ENCODE measurements around the gene CREBBP.

CREBBP gene

DNA sequence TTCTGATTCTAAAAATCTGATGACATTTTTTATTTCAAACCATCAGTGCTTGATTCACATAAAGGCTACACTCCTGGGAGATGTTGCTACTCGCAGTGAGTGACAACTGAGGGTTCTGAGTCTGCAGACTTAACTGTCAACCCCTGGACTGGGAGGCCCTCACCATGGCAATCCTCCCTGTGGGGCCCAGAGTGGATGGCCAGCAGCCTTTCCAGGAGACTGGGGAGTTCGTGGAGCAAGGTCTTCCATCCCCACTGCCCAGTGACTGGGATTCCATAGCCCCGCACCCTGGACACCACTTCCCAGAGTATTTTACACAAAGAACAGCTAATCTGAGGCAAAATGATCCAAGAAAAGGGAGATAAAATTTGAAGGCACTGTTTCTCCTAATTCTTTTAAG lies 59.3 kb downstream of the CREBBP start:
- no peak for DNase-seq

DNA sequence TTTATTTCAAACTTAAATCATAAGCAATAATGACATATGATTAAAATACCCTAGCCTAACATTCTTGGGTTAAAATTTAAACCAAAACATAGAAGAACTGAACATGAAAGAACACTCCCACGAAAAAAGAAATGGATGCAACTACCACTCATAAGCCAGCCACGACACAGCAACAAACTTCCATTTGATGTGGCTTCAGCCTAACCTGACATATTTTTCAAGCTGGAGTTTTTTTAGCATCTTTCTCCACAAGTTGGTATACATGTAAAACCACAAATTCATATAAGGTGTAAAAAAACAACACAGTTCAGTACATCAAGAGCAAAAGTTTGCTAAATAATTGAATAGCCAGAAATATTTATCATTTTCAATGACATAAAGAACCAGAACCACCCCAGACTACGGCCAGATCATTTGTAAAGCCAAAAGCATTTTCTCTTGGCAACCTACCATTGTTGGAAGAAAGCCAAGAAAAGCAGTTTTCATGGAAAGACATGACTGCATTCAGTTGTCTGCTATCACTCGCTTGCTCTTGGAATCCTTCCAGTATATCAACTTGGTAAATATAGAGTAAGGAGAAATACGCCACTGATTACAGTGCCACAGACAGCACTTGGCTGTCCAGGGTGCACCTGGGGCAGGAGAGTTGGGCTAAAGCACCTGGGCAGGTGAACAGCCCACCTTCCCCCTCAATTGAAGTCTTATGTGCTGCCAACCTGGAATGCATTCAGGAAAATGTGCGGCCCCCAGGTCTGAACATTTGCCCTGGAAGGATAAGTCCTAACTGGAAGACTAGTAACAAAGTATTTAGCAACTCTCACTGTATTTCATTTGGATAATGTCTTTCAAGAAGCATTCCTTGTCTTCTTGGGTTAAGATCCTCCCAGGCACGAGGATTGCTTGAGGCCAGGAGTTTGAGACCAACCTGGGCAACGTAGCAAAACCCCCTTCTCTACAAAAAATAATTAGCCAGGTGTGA lies 60.5 kb downstream of the CREBBP start:
- peak; percentile 33 for DNase-seq

DNA sequence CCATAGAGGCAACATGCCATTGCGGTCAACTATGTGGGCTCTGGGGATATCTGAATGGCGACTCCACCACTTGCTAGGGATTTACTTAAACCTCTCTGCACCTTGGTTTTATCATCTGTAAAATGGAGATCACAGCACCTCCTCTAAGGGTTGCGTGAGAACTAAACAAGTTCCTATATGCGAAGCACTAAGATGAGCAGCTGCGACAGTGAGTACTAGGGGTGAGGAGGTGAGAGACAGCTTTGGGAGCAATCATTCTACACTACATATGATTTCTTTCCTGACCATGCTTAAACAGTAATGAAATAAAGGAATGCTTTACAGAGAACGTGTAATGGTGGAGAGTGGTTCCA lies 61.4 kb downstream of the CREBBP start:
- no peak for DNase-seq

DNA sequence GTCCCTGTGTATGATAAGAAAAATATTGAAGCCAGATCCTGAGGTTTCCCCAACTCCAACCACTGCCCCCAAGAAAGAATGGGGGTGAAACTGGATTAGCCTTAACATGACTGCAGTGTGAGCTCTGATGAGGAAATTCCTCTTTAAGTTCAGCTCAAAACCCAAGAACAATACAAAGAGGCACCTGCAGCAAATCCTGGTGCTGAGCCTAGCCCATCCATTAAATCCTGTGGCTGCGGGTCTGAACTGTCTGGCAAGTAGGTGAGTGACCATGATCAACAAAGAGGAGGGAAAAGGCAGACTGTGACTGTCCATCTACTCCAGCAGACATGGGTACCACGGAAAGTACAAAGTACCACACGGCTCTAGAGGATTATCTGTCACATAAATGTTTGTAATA lies 64.2 kb downstream of the CREBBP start:
- no peak for DNase-seq

DNA sequence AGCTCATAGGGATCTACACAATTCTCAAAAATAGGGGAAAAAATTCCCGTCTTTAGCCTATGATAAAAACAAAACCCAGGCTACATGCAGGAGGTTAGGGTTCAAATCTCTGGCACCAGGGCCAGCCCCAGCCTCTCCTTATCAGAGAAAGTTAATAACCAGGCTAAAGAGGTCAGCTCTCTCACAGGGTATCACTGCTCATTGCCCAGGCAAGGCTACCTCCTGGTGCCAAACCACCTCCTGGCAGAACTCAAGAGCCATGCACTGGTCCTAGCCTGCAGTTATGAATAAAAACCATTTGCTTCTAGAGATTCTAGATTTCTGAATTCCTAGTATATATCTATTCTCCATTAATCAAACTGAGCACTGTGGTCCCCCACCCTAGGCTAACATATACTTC lies 65.8 kb downstream of the CREBBP start:
- no peak for DNase-seq

DNA sequence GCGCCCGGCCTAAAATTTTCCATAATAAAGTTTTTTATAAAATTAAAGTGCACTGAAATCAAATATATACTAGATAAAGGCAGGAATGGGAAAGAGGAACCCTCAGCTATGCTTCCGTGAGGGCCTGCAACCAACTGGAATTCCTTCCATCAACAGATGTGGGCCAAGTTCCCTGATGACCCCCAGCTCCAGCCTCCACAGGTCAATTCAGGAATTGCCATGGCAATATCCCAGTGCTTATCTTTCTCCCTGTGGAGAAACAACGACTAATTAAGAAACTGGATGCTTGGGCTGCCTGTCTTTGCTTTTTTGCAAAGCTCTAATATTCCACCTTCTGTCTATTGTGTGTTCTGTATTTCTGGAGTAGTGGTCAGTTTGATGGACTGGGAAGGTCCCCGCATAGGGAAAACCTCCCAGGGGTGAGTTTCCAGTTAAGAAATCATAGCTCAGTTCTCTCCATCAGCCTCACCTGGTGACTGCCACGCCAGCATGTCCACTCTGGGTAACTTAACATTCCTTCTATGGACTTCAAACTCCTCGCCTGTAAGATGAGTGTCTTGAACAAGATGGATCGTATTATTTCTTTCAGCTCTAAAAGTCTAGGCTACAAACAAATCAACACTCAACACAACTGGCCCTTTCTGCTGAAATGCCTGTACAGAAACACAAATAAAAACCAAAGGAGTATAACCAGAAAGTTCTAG lies 67.9 kb downstream of the CREBBP start:
- no peak for DNase-seq

DNA sequence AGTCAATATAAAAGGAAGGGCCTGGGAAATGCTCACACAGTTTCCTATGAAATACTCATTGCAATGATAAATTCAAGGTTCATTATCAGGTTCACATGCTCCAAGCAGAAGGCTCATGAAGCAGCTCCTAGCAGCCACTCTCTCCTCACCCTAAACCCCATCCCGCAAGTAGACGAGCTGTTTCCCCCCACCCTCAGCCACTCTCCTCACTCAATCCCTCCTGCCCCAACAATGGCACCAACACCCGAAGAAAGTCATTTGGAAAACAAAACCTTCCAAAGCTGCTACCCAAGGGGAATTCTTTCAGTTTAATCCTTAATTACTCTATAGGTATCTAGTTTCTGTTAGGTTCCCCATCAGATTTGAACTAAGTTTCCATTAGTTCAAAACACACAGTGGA lies 69.7 kb downstream of the CREBBP start:
- no peak for DNase-seq

DNA sequence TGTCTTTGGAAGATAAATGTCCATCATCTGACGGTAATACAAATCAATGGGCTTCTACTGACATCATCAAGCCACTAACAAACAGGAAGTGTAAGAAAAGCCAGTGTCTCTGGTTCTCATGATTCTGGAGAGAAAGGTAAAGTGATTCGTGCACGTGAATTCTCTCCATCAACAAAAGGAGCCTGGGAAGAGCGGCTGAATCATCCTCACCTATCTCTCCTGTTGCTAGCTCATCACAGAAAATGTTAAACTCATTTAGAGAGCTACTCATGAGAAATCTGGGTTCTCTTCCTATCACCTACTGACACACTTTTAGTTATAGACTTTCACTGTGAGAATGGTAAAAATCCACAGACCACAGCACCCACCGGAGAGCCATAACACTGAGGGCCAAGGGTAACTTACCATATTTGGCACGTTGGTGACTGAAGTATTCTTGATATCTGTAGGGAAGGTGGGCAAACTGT lies 70.3 kb downstream of the CREBBP start:
- no peak for DNase-seq

DNA sequence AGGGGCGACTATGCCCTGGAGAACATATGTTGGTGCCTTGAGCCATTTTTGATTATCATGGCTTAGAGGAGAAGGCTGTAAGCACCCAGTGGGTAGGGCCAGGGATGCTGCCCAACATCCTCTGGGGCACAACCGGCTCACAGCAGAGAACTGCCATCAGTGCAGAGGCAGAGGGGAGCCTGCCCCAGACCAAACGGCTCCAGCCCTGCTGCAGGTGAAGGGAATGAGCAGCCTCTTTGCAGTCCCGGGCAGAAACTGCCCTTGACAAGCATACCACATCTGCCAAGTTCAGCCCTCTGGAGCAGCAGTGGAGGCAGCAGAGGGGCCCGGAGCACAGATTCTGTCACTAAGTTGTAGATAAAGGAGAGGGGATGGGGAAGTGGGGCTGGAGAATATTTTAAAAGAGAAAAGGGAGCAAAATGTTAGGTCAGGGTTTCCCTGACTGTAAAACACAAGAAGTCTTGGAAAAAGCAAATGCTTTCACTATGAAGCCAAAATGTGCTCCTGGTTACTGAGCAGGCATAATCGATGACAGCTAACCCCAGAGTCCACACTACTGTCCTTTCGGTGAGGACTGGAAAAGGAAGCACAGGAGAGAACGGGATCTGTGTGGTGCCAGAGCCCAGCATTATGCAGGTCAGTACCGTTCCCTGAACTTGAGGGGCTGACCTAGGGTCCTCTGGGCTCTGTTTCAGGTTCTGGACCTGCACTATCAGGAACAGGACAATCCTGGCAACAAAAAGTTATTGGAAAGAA lies 72.0 kb downstream of the CREBBP start:
- no peak for DNase-seq

DNA sequence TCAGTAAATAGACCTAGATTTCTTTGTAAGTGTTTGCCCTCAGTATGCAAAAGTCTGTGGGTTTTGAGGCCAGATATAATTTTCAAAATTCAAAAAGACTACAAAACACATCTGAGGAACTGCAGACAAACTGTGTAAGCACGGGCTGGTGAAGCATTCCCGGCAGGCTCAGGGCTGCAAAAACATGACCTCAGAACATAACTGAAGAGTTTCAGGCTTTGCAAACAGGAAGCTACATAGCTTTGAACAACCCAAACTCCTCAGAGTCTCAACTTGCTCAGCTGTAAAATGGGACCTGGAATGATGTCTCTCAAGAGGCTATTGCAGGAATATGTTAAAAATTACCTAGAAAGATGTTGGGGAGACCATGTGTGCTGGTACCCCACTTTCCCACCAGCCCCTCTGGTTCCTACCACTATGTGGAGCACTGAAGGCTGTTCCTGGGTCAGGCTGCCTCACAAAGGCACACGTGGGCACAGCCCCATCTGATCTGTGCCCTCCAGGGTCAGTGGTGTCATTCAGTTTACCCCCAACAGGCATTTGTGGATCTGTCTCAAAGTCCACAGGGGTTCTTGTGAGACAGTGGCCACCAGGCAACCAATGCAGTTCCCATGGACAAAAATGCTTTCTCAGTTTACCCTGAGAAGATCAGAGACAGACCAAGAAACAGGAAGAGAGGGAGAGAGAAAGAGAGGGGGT lies 72.9 kb downstream of the CREBBP start:
- DNase-seq: no peak

DNA sequence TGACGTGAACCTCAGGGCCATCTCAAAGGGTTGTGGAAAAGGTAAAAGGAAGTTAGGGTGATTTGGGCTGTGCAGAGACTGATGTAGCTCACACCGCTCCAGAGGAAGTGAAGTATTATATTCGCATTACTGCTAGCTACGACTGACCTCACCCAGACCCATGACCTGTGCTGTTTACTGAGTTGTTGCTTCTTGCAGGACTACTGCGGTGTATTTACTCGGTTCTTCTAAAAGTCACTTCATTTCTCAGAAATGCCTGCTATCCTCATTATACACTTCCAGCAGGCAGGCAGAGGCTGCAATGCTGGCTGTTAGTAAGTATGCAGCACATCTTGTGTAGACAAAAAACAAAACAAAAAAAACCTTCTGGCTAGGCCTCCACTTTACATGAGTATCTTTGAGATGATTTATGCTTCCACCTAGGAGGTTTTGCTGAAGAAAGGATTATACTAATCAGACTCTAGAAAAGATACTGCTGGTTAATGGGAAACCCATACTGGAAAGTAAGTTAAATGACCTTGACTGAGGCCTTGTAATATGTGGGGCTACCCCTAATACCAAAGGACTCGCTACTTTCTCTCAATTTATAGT lies 76.0 kb downstream of the CREBBP start:
- no peak for DNase-seq

DNA sequence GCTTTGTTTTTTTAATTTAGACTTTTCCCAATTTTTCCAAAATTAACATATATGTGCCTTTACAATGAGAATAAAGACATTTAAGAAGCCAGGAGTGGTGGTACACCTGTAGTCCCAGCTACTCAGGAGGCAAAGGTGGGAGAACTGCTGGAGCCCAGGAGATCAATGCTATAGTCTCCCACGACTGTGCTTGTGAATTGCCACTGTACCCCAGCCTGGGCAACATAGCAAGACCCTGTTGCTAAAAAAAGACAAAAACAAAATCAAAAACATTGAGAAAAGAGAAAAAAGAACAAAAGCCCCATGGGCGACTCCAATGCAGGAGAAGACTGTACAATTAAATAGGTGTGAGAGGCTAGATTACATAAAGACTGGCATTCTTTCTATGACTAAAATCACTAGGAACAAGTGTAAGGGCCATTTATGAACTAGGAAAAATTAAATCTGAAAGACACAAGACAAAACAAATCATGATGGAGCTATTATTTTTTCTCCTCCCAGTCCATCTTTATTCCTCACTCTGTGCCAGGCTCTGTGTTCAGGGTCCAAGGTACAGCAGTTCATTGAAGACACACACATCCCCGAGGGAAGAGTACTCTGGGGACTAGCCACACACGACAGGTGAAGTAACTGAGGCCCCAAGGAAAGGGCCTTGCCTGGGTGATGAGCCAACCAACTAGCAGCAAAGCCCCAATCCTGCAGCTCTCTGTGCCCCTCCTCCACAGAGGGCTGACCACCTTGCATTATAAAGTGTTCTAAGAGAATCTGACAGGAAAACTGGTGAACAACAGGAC lies 79.8 kb downstream of the CREBBP start:
- no peak for DNase-seq

DNA sequence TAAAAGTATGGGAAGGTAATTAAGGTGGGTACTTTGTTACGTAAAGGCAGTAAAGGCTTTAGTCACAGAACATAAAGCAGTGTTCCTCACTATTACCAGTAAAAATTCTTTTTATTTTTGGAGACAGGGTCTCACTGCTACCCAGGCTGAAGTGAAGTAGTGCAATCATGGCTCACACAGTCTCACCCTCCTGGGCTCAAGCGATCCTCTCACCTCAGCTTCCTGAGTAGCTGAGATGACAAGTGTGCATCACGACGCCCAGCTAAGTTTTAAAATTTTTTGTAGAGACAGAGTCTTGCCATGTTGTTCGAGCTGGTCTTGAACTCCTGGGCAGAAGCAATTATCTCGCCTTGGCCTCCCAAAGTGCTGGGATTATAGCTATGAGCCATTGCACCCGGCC lies 80.5 kb downstream of the CREBBP start:
- DNase-seq: no peak

DNA sequence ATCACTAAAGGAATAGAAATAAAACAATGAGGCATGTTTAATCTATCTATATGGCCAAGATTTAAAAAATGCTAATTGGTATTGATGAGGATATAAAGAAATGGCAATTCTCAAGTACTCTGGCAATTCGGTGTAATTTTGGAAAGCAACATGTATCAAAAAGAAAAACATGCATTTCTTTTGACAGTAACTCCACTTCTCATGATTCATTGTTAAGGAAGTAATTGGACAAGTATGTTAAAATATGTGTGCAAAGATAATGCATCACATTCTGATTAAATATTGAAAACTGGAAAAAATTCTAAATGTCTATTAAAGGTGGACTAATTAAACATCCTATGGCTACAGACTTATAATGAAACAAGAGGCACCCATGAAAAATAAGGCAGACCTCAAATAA lies 81.2 kb downstream of the CREBBP start:
- DNase-seq: no peak

DNA sequence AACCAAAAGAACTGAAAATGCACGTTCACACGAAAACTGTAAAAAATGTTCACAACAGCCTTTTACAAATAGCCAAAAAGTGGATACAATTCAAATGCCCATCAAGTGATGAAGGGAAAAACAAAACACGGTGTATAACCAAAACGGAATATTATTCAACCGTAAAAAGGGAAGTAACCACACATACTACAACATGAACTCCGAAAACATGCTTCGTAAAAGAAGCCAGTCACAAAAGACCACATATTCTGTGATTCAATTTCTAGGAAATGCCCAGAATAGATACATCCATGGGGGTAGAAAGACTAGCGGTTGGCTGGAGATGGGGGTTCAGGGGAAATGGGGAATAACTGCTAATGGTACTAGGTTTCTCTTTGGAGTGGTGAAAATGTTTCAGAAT lies 81.7 kb downstream of the CREBBP start:
- no peak for DNase-seq

DNA sequence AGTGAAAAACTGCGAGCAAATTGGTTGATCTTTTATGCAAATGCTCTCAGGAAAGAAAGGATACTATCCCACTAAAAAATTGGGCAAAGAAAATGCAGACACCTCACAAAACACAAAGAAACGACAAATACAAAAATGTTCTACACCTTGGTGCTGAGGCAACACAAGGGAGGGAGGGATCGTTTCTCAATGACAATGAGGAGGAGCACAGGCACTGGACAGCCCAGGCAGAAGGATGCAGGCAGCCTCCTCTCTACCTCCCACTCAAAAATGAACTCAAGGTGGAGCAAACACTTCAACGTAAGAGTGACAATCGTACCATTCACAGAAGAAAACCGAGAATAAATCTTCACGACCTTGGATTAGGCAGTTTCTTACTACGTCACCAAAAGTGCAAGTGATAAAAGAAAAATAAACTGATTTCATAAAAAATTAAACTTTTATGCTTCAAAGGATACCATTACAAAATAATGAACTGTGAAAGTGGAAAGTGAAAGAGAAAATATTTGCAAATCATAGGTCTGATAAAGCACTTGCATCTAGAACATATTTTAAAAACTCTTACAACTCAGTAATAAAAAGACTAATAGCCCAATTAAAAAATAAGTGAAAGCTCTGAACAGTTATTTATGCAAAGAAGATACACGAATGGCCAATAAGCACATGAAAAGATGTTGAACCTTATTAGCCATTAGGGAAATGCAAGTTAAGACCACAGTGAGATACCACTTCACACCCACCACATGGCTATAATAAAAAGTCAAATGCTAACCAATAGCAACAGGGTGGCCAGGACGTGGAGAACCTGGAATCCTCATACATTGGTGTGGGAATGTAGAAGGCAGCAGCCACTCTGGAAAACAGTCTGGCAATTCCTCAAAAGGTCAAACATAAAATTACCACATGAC lies 82.4 kb downstream of the CREBBP start:
- no peak for DNase-seq

DNA sequence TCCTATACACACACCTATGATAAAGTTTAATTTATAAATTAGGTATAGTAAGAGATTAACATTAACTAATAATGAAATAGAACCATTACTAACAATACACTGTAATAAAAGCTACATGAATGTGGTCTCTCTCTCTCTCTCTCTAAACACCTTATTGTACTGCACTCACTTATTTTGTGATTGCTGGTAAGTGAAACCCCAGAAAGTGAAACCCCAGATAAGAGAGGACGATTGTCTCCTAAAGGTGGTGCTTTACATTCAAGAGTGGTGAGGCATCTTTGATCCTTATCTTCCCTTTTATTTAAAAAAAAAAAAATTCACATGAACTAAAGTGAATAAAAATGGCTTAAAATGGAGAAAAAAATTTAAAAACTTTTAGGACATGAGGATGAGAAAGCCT lies 83.0 kb downstream of the CREBBP start:
- peak; percentile 39 for DNase-seq

DNA sequence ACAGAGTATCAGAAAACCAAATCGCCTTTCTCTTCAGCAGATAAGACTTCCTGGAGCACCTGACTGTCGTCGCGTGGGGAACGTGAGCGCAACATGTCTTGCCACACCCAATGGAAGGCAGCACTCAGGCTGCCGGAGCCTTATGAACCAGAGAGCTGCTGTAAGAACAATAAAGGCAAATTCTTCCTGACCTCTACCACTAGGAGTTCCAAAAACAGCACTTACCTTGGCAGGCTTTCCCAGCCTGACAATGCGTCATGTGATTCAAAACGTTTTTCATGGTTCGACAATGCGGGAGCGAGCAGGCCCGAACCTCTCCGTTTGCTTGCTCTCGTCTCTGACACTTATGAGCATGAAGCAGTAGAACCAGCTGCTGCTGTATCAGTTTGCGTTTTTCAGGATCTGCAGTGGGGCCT lies 87.3 kb downstream of the CREBBP start:
- no peak for DNase-seq

DNA sequence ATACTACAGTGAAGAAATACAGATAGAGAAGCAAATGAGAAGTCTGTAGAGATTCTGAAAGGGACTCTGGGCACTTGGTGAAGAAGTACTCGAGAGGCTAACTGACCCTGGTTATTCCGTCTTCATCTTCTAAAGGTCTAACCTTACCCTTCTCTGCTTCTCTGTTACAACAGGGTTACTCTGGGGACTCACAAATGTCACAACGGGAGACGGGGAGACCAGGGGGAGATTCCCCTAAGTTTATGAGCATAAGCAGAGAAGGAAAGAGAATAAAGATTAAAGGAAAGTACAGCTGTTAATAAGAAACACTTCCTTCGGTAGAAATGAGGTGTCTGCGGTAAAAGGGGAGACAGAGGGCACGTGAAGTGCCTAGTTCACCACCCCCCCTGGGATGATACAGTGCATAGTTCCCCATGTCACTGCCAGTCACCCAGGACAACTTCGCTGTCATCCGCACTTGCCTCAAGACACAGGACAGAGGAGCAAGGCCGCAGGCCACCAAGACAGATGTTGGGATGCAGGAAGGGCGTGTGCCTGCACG lies 88.0 kb downstream of the CREBBP start:
- DNase-seq: no peak

DNA sequence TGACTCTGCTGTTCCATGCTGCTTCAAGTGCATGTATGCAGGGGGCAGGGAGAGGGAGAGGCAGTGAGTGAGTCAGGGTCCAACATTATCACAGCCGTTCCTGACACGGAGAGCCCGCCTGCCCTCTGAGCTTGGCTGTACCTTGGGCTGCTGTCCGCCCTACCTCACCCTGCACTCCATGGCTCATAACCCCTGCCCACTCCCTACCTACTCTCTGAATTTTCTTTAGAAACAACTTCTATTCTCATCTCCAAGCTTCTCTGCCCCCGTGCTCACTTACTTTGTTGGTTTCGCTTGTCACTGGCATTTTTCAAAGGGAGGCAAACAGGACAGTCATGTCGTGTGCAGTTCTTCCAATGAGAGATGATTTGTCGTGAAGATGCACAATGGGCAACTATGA lies 88.8 kb downstream of the CREBBP start:
- no peak for DNase-seq
